Measurements from ENCODE around the gene CSNK1A1L.

GRCh38 chr13:37107868-37108267, 2.4 kb upstream of the CSNK1A1L start:
- no peak for TF ChIP-seq CTCF (IDR thresholded peaks at IDR 0.05 in 4 of 5, conservative IDR thresholded peaks at IDR 0.05 in 1 of 5)
- TF ChIP-seq POLR2A (IDR thresholded peaks at IDR 0.05), result no peak
